Measurements from ENCODE around the gene TAF5L.

TAF5L gene

GRCh38 chr1:229642970-229643369 lies 17.0 kb upstream of the TAF5L start:
- Histone ChIP-seq H3K4me1 (ENCODE audit: control insufficient read depth in 1 of 2, insufficient read depth in 2 of 2, low read length in 2 of 2) (no peaks in the 10 kb centered on the region), H3K36me3 (ENCODE audit: control insufficient read depth in 1 of 2, insufficient read depth in 2 of 2, low read length in 2 of 2) (peaks cover 21 to 58% of the 10 kb centered on the region in 2 donors), H3K27me3 (ENCODE audit: control insufficient read depth in 1 of 2, insufficient read depth in 2 of 2, low read length in 2 of 2) (no peaks in the 10 kb centered on the region), H3K9ac (ENCODE audit: low read depth in 1 of 2, low read length in 2 of 2) (no peak overlapping the region), H3K27ac (ENCODE audit: low read depth, low read length) (no peak overlapping the region), H3K9me3 (ENCODE audit: control insufficient read depth in 1 of 2, low read length in 2 of 2) (no peaks in the 10 kb centered on the region), H3K4me3 (ENCODE audit: low read depth in 1 of 2, low read length in 2 of 2) (no peak overlapping the region)

- Histone ChIP-seq H3K4me3 (ENCODE audit: low read depth in 1 of 2, low read length in 2 of 2) (no peak overlapping the region), H3K27ac (ENCODE audit: low read depth, low read length) (no peak overlapping the region), H3K9me3 (ENCODE audit: control insufficient read depth in 1 of 2, low read length in 2 of 2) (no peaks in the 10 kb centered on the region), H3K9ac (ENCODE audit: low read depth in 1 of 2, low read length in 2 of 2) (no peak overlapping the region), H3K36me3 (ENCODE audit: control insufficient read depth in 1 of 2, insufficient read depth in 2 of 2, low read length in 2 of 2) (peaks cover 15 to 57% of the 10 kb centered on the region in 2 donors), H3K27me3 (ENCODE audit: control insufficient read depth in 1 of 2, insufficient read depth in 2 of 2, low read length in 2 of 2) (no peaks in the 10 kb centered on the region), H3K4me1 (ENCODE audit: control insufficient read depth in 1 of 2, insufficient read depth in 2 of 2, low read length in 2 of 2) (no peaks in the 10 kb centered on the region)
These were observed 16.5 kb upstream of the TAF5L start for GRCh38 chr1:229642376-229642775.

GRCh38 chr1:229641306-229641705 lies 15.4 kb upstream of the TAF5L start:
- H3K27ac ChIP-seq (ENCODE audit: low read depth, low read length), result no peak overlapping the region
- no peak overlapping the region for H3K4me3 ChIP-seq (ENCODE audit: low read depth in 1 of 2, low read length in 2 of 2)
- peaks cover 16 to 57% of the 10 kb centered on the region in 2 donors for H3K36me3 ChIP-seq (ENCODE audit: control insufficient read depth in 1 of 2, insufficient read depth in 2 of 2, low read length in 2 of 2)
- no peaks in the 10 kb centered on the region for H3K9me3 ChIP-seq (ENCODE audit: control insufficient read depth in 1 of 2, low read length in 2 of 2)
- no peaks in the 10 kb centered on the region for H3K4me1 ChIP-seq (ENCODE audit: control insufficient read depth in 1 of 2, insufficient read depth in 2 of 2, low read length in 2 of 2)
- H3K9ac ChIP-seq (ENCODE audit: low read depth in 1 of 2, low read length in 2 of 2), result no peak overlapping the region
- H3K27me3 ChIP-seq (ENCODE audit: control insufficient read depth in 1 of 2, insufficient read depth in 2 of 2, low read length in 2 of 2), result no peaks in the 10 kb centered on the region

GRCh38 chr1:229640455-229640854 lies 14.5 kb upstream of the TAF5L start:
- Histone ChIP-seq H3K4me3 (ENCODE audit: low read depth in 1 of 2, low read length in 2 of 2) (no peak overlapping the region), H3K36me3 (ENCODE audit: control insufficient read depth in 1 of 2, insufficient read depth in 2 of 2, low read length in 2 of 2) (peaks cover 17 to 60% of the 10 kb centered on the region in 2 donors), H3K9ac (ENCODE audit: low read depth in 1 of 2, low read length in 2 of 2) (no peak overlapping the region), H3K4me1 (ENCODE audit: control insufficient read depth in 1 of 2, insufficient read depth in 2 of 2, low read length in 2 of 2) (no peaks in the 10 kb centered on the region), H3K9me3 (ENCODE audit: control insufficient read depth in 1 of 2, low read length in 2 of 2) (no peaks in the 10 kb centered on the region), H3K27ac (ENCODE audit: low read depth, low read length) (no peak overlapping the region), H3K27me3 (ENCODE audit: control insufficient read depth in 1 of 2, insufficient read depth in 2 of 2, low read length in 2 of 2) (no peaks in the 10 kb centered on the region)

- Histone ChIP-seq H3K9me3 (ENCODE audit: control insufficient read depth in 1 of 2, low read length in 2 of 2) (no peaks in the 10 kb centered on the region), H3K36me3 (ENCODE audit: control insufficient read depth in 1 of 2, insufficient read depth in 2 of 2, low read length in 2 of 2) (peaks cover 22 to 50% of the 10 kb centered on the region in 2 donors), H3K27ac (ENCODE audit: low read depth, low read length) (no peak overlapping the region), H3K4me1 (ENCODE audit: control insufficient read depth in 1 of 2, insufficient read depth in 2 of 2, low read length in 2 of 2) (no peaks in the 10 kb centered on the region), H3K4me3 (ENCODE audit: low read depth in 1 of 2, low read length in 2 of 2) (no peak overlapping the region), H3K9ac (ENCODE audit: low read depth in 1 of 2, low read length in 2 of 2) (no peak overlapping the region), H3K27me3 (ENCODE audit: control insufficient read depth in 1 of 2, insufficient read depth in 2 of 2, low read length in 2 of 2) (no peaks in the 10 kb centered on the region)
These were observed 11.8 kb upstream of the TAF5L start for GRCh38 chr1:229637746-229638145.

- no peaks in the 10 kb centered on the region for H3K27me3 ChIP-seq (ENCODE audit: control insufficient read depth in 1 of 2, insufficient read depth in 2 of 2, low read length in 2 of 2)
- H3K9ac ChIP-seq (ENCODE audit: low read depth in 1 of 2, low read length in 2 of 2), result no peak overlapping the region
- no peak overlapping the region for H3K4me3 ChIP-seq (ENCODE audit: low read depth in 1 of 2, low read length in 2 of 2)
- no peak overlapping the region for H3K27ac ChIP-seq (ENCODE audit: low read depth, low read length)
- H3K36me3 ChIP-seq (ENCODE audit: control insufficient read depth in 1 of 2, insufficient read depth in 2 of 2, low read length in 2 of 2), result peaks cover 22 to 45% of the 10 kb centered on the region in 2 donors
- no peaks in the 10 kb centered on the region for H3K4me1 ChIP-seq (ENCODE audit: control insufficient read depth in 1 of 2, insufficient read depth in 2 of 2, low read length in 2 of 2)
- no peaks in the 10 kb centered on the region for H3K9me3 ChIP-seq (ENCODE audit: control insufficient read depth in 1 of 2, low read length in 2 of 2)
These were observed 10.1 kb upstream of the TAF5L start for GRCh38 chr1:229636042-229636441.

GRCh38 chr1:229631966-229632365 lies 6.0 kb upstream of the TAF5L start:
- H3K4me3 ChIP-seq (ENCODE audit: low read depth in 1 of 2, low read length in 2 of 2), result no peak overlapping the region
- H3K4me1 ChIP-seq (ENCODE audit: control insufficient read depth in 1 of 2, insufficient read depth in 2 of 2, low read length in 2 of 2), result peaks cover 5 to 6% of the 10 kb centered on the region in 2 donors
- H3K36me3 ChIP-seq (ENCODE audit: control insufficient read depth in 1 of 2, insufficient read depth in 2 of 2, low read length in 2 of 2), result peaks cover 21 to 30% of the 10 kb centered on the region in 2 donors
- no peak overlapping the region for H3K27ac ChIP-seq (ENCODE audit: low read depth, low read length)
- H3K27me3 ChIP-seq (ENCODE audit: control insufficient read depth in 1 of 2, insufficient read depth in 2 of 2, low read length in 2 of 2), result no peaks in the 10 kb centered on the region
- no peak overlapping the region for H3K9ac ChIP-seq (ENCODE audit: low read depth in 1 of 2, low read length in 2 of 2)
- no peaks in the 10 kb centered on the region for H3K9me3 ChIP-seq (ENCODE audit: control insufficient read depth in 1 of 2, low read length in 2 of 2)

- Histone ChIP-seq H3K4me1 (ENCODE audit: control insufficient read depth in 1 of 2, insufficient read depth in 2 of 2, low read length in 2 of 2) (peaks cover 8 to 10% of the 10 kb centered on the region in 2 donors), H3K9ac (ENCODE audit: low read depth in 1 of 2, low read length in 2 of 2) (no peak overlapping the region), H3K27me3 (ENCODE audit: control insufficient read depth in 1 of 2, insufficient read depth in 2 of 2, low read length in 2 of 2) (no peaks in the 10 kb centered on the region), H3K36me3 (ENCODE audit: control insufficient read depth in 1 of 2, insufficient read depth in 2 of 2, low read length in 2 of 2) (peaks cover 13 to 22% of the 10 kb centered on the region in 2 donors), H3K27ac (ENCODE audit: low read depth, low read length) (no peak overlapping the region), H3K4me3 (ENCODE audit: low read depth in 1 of 2, low read length in 2 of 2) (no peak overlapping the region), H3K9me3 (ENCODE audit: control insufficient read depth in 1 of 2, low read length in 2 of 2) (no peaks in the 10 kb centered on the region)
These were observed 5.2 kb upstream of the TAF5L start for GRCh38 chr1:229631148-229631547.

GRCh38 chr1:229629261-229629660 lies 3.3 kb upstream of the TAF5L start:
- Histone ChIP-seq H3K27ac (ENCODE audit: low read depth, low read length) (no peak overlapping the region), H3K36me3 (ENCODE audit: control insufficient read depth in 1 of 2, insufficient read depth in 2 of 2, low read length in 2 of 2) (peaks cover 0 to 3% of the 10 kb centered on the region in 2 donors), H3K27me3 (ENCODE audit: control insufficient read depth in 1 of 2, insufficient read depth in 2 of 2, low read length in 2 of 2) (no peaks in the 10 kb centered on the region), H3K4me1 (ENCODE audit: control insufficient read depth in 1 of 2, insufficient read depth in 2 of 2, low read length in 2 of 2) (peaks cover 16 to 21% of the 10 kb centered on the region in 2 donors), H3K9ac (ENCODE audit: low read depth in 1 of 2, low read length in 2 of 2) (no peak overlapping the region), H3K9me3 (ENCODE audit: control insufficient read depth in 1 of 2, low read length in 2 of 2) (no peaks in the 10 kb centered on the region), H3K4me3 (ENCODE audit: low read depth in 1 of 2, low read length in 2 of 2) (no peak overlapping the region)

- Histone ChIP-seq H3K4me1 (ENCODE audit: control insufficient read depth in 1 of 2, insufficient read depth in 2 of 2, low read length in 2 of 2) (peaks cover 23 to 29% of the 10 kb centered on the region in 2 donors), H3K9me3 (ENCODE audit: control insufficient read depth in 1 of 2, low read length in 2 of 2) (no peaks in the 10 kb centered on the region), H3K4me3 (ENCODE audit: low read depth in 1 of 2, low read length in 2 of 2) (peak overlapping the region; percentile 83 to 95), H3K27ac (ENCODE audit: low read depth, low read length) (no peak overlapping the region), H3K36me3 (ENCODE audit: control insufficient read depth in 1 of 2, insufficient read depth in 2 of 2, low read length in 2 of 2) (peaks cover 0 to 3% of the 10 kb centered on the region in 2 donors), H3K27me3 (ENCODE audit: control insufficient read depth in 1 of 2, insufficient read depth in 2 of 2, low read length in 2 of 2) (no peaks in the 10 kb centered on the region), H3K9ac (ENCODE audit: low read depth in 1 of 2, low read length in 2 of 2) (peak overlapping the region; percentile 62 to 76)
These were observed 1.1 kb upstream of the TAF5L start for GRCh38 chr1:229627003-229627402.
